ENCODE measurements around the gene PREX1.

PREX1 gene

GRCh38 chr20:48742233-48742632, 85.6 kb downstream of the PREX1 start:
- peaks cover 35% of the 10 kb centered on the region for H3K36me3 ChIP-seq (ENCODE audit: control insufficient read depth, insufficient read depth, low read length)
- no peak for DNase-seq (ENCODE audit: extremely low read depth, insufficient read length)
- no peak overlapping the region for H3K4me3 ChIP-seq (replicated peaks; ENCODE audit: low read depth, low read length)
- no peak for TF ChIP-seq CTCF (IDR thresholded peaks at IDR 0.05; ENCODE audit: insufficient read depth, low read length, poor library complexity, severe bottlenecking)
- H3K27me3 ChIP-seq (replicated peaks; ENCODE audit: control insufficient read depth, insufficient read depth, low read length), result no peaks in the 10 kb centered on the region

DNA sequence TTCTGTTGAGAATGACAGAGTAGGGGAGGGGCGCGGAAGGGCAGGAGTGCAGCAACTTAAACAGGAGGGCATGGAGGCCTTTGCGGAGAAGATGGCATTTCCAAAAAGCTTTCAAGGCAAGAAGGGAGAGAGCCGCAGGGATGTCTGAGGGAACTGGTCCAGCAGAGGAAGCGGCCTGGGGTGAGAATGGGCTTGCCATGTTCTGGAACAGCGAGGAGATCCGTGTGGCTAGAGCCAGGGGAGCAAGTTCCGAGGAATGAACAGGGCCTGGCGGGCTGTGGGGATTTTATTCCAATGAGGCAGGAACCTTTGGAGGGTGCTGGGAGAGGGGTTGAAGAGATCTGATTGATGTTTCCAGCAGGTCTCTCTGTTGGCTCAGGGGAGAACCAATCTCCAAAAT, 86.1 kb downstream of the PREX1 start:
- no peak for TF ChIP-seq CTCF (IDR thresholded peaks at IDR 0.05; ENCODE audit: insufficient read depth, low read length, poor library complexity, severe bottlenecking)
- H3K4me3 ChIP-seq (replicated peaks; ENCODE audit: low read depth, low read length), result no peak overlapping the region
- H3K27me3 ChIP-seq (replicated peaks; ENCODE audit: control insufficient read depth, insufficient read depth, low read length), result no peaks in the 10 kb centered on the region
- peaks cover 35% of the 10 kb centered on the region for H3K36me3 ChIP-seq (ENCODE audit: control insufficient read depth, insufficient read depth, low read length)
- no peak for DNase-seq (ENCODE audit: extremely low read depth, insufficient read length)

GRCh38 chr20:48740712-48741111, 87.1 kb downstream of the PREX1 start:
- H3K36me3 ChIP-seq (ENCODE audit: control insufficient read depth, insufficient read depth, low read length), result peaks cover 39% of the 10 kb centered on the region
- TF ChIP-seq CTCF (IDR thresholded peaks at IDR 0.05; ENCODE audit: insufficient read depth, low read length, poor library complexity, severe bottlenecking), result no peak
- H3K27me3 ChIP-seq (replicated peaks; ENCODE audit: control insufficient read depth, insufficient read depth, low read length), result no peaks in the 10 kb centered on the region
- no peak overlapping the region for H3K4me3 ChIP-seq (replicated peaks; ENCODE audit: low read depth, low read length)
- peak; percentile 66 for DNase-seq (ENCODE audit: extremely low read depth, insufficient read length)

DNA sequence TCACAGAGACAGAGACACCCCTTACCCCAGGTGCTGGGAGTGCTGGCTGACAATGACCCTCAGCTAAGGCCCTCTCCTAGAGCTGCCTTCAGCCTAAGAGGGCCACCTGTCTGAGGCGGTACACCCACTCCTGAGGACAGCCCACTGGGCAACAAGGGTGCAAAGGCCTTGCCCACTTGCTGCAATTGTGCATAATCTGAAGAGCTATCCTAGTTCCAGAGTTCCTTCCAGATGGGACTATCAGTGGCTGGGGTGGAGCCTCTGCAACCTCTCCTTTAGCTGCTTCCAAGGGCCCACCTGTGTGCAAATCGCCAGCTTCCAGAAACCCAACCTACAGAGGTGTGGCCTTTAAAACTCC, 87.5 kb downstream of the PREX1 start:
- TF ChIP-seq CTCF (IDR thresholded peaks at IDR 0.05; ENCODE audit: insufficient read depth, low read length, poor library complexity, severe bottlenecking), result no peak
- DNase-seq (ENCODE audit: extremely low read depth, insufficient read length), result no peak
- Histone ChIP-seq H3K27me3 (replicated peaks; ENCODE audit: control insufficient read depth, insufficient read depth, low read length) (no peaks in the 10 kb centered on the region), H3K36me3 (ENCODE audit: control insufficient read depth, insufficient read depth, low read length) (peaks cover 43% of the 10 kb centered on the region), H3K4me3 (replicated peaks; ENCODE audit: low read depth, low read length) (no peak overlapping the region)

DNA sequence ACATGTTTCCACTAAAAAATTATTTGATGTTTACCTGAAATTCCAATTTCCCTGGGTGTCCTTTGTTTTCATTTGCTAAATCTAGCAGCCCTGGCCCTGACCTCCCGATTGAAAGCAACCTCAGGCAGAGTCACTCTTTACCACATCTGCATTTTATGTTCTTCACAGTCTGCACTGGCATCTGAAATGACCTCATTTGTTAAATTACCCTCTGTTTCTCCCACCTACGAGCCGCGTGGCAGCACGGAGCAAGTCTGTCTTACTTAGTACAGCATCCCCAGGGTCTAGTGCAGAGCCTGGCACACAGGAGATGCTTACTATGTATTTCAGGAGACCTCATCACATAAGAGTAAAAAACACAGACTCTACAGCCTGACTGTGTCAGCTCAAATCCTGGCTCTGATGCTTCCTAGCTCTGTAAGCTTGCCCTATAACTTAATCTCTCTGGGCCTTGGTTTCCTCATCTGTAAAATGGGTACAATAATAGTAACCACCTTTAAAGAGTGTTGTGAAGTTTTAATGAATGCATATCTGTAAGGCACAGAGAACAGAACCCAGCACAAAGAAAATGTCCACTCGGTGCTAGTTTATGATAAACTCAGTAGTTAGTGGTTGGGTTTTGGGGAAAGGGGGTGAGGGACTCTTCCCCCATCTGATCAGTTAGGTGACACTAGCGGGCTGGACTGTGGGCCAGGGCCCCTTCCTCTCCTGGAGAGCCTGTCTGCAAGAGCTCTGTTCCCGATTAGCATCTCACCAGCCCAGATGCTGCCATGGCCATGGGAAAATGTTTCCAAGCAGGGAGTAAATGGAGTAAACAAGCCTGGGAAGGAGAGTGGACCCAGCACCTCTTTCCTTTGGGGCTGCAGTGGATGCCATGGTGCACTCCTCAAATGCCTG, 88.2 kb downstream of the PREX1 start:
- TF ChIP-seq CTCF (IDR thresholded peaks at IDR 0.05; ENCODE audit: insufficient read depth, low read length, poor library complexity, severe bottlenecking), result no peak
- no peak overlapping the region; the same call in 1 of the 2 replicates for H3K4me3 ChIP-seq (replicated peaks; ENCODE audit: low read depth, low read length)
- DNase-seq (ENCODE audit: extremely low read depth, insufficient read length), result no peak
- no peaks in the 10 kb centered on the region for H3K27me3 ChIP-seq (replicated peaks; ENCODE audit: control insufficient read depth, insufficient read depth, low read length)
- H3K36me3 ChIP-seq (ENCODE audit: control insufficient read depth, insufficient read depth, low read length), result peaks cover 47% of the 10 kb centered on the region
